Duodenal mucosa (tissue), 2 donors: ENCODE measurements around the gene SERPIND1.
"Not testable (repeated sequence)": the region's sequence is repeated elsewhere in the genome, so short reads cannot be mapped to it uniquely, and the experiment has no call there.

Experiments
- H3K27ac ChIP-seq: one replicate; pipeline ENCODE4 v1.7.0; 2013; ENCODE audit warnings: low read depth, low read length
- H3K27me3 ChIP-seq, 2 donors: one replicate each; pipeline ENCODE4 v1.7.0; 2013; ENCODE audit warnings: low read length in 2 of 2, control low read depth in 1 of 2; ENCODE audit not compliant: insufficient read depth in 2 of 2, control insufficient read depth in 1 of 2
- H3K36me3 ChIP-seq, 2 donors: one replicate each; pipeline ENCODE4 v1.7.0; 2013; ENCODE audit warnings: low read length in 2 of 2, control low read depth in 1 of 2; ENCODE audit not compliant: insufficient read depth in 2 of 2, control insufficient read depth in 1 of 2
- H3K4me1 ChIP-seq, 2 donors: one replicate each; pipeline ENCODE4 v1.7.0; 2013; ENCODE audit warnings: low read length in 2 of 2, control low read depth in 1 of 2; ENCODE audit not compliant: insufficient read depth in 2 of 2, control insufficient read depth in 1 of 2
- H3K4me3 ChIP-seq, 2 donors: one replicate each; pipeline ENCODE4 v1.7.0; 2013; ENCODE audit warnings: low read length in 2 of 2, low read depth in 1 of 2
- H3K9ac ChIP-seq, 2 donors: one replicate each; pipeline ENCODE4 v1.7.0; 2013; ENCODE audit warnings: low read length in 2 of 2, low read depth in 1 of 2
- H3K9me3 ChIP-seq, 2 donors: one replicate each; pipeline ENCODE4 v1.7.0; 2013; ENCODE audit warnings: low read length in 2 of 2, control low read depth in 1 of 2; ENCODE audit not compliant: control insufficient read depth in 1 of 2

Gene SERPIND1, protein sequence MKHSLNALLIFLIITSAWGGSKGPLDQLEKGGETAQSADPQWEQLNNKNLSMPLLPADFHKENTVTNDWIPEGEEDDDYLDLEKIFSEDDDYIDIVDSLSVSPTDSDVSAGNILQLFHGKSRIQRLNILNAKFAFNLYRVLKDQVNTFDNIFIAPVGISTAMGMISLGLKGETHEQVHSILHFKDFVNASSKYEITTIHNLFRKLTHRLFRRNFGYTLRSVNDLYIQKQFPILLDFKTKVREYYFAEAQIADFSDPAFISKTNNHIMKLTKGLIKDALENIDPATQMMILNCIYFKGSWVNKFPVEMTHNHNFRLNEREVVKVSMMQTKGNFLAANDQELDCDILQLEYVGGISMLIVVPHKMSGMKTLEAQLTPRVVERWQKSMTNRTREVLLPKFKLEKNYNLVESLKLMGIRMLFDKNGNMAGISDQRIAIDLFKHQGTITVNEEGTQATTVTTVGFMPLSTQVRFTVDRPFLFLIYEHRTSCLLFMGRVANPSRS

DNA sequence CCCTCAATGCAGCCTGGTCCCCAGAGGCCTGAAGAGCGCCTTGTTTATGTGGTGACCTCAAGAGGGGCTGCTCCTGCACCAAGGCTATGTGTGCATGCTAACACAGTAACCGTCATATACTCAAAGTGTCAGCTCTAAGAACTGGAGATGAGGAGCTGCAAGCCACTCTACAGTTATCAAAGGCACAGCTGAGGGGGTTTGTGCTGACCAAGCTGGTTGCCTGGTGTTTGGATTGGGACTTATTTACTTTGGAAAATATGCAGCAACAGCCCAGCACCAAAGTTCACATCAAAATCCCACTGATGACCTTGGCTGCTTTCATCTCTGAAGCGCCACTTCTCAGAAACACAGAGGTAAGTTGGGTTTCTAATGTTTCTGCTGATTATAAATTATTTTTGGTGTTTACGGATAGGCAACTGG is at the start of gene SERPIND1:
TSS of gene SERPIND1 (plus strand) at position 321 of the 420 bp plus-strand sequence. CDS start 5,200 bp downstream, outside the sequence.
- Histone ChIP-seq H3K4me1 (peaks cover 5 to 6% of the 10 kb centered on the region in 2 donors), H3K9ac (no peak within 1 kb of the TSS), H3K4me3 (no peak within 1 kb of the TSS), H3K9me3 (no peaks in the 10 kb centered on the region), H3K27ac (no peak within 1 kb of the TSS), H3K36me3 (peaks cover 0 to 8% of the 10 kb centered on the region in 2 donors), H3K27me3 (no peaks in the 10 kb centered on the region)

DNA sequence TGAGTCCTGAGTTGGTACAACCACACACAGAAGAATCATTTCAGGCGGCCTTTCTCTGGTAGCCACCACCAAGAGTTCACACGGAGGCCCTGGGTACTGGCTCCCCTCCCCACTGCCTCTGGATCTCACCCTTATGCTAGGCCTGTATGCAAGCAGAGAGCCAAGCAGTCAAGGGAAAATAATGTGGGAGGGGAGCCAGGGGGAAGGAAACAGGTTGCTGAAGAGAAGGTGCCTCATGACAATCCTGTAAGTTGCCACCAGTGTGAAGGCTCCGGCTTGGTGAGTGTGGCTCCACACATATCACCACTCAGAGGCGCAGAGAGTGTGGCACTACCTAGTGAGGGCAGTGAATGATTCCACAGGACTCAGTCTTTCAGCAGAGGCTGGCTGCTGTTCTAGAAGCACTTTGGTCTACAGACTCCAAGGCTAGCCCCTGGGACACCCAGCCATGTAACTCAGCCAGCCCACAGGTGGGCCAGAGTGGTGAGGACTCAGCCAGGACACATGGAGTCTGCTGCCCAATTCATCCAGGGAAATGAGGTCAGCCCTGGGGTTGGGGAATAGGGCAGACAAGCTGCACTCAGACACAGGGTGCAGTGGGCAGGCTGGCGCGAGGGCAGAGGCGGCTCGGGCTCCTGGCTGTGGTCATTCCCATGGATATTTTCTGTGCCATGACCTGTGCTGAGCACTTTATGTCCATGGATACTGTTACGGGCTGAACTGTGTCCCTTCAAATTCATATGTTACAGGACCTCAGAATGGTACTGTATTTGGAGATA is 49.0 kb upstream of the SERPIND1 start:
- no peaks in the 10 kb centered on the region for H3K27me3 ChIP-seq
- H3K4me1 ChIP-seq, result no peaks in the 10 kb centered on the region
- H3K9me3 ChIP-seq, result no peaks in the 10 kb centered on the region
- H3K4me3 ChIP-seq, result no peak overlapping the region
- no peak overlapping the region for H3K9ac ChIP-seq
- H3K27ac ChIP-seq, result no peak overlapping the region
- peaks cover 33 to 58% of the 10 kb centered on the region in 2 donors for H3K36me3 ChIP-seq

DNA sequence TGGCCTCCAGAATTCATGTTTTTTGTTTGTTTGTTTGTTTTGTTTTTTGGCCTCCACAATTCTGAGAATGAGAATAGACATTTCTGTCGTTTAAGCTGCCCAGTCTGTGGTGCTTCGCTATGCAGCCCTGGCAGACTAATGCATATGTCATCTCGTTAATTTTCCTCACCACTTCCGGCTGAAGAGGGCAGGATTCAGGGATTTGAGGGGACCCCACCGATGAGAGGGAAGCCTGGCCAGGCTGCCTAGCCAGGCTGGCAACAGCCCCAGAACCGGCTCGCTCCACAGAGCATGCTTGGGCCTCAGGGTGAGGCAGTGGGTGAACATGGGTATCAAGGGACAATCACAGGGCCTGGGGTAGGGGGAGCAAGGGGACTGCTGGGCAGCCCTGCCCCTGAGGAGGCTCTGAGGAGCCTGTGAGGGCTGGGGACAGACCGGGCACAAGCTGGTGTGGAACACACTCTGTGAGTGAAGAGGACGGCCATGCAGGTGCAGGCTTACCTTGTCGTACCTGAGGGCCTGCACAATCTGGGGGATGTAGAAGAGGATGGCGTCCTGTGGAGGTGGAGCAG is 47.8 kb upstream of the SERPIND1 start:
- H3K9me3 ChIP-seq, result no peaks in the 10 kb centered on the region
- no peaks in the 10 kb centered on the region for H3K4me1 ChIP-seq
- H3K36me3 ChIP-seq, result peaks cover 33 to 51% of the 10 kb centered on the region in 2 donors

DNA sequence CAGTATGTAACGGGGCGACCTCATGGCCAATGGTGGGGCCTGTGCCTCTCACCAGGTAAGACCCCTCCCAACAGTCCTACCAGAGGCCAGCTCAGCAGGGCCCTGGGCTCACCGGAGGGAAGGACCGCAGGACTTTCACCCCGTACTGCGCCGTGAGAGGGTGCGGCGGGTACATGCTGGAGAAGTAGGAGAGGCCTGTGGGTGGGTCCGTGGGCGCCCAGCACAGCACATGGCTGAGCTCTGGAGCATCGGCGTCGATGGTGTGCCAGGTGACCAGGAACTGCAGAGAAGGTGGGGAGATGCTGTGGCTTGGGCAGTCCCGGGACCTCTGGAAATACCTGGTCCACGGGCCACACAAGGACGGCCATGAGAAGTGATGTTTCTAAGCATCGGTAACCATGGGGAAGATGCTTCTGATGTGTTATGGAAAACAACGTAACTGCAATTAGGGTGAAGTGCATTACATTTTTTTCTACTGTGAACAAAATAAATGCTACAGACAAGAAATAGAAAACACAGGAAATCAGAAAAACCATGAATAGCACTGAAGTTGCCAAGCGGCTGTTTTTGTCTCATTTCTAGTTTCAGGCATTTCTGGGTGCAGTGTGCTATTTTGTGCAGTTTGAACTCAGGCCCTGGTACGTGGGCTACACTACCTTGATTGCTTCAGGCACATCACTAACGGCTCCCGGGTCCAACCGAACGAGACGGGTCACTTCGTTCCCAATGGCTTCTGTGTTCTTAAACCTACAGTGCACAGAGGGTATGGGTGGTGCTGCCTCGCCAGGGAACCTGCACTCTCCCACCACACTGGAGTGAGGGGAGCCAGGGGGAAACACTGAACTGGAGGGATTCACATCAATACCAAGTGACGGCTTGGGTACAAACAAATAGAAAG is 46.5 kb upstream of the SERPIND1 start:
- no peaks in the 10 kb centered on the region for H3K4me1 ChIP-seq
- no peak overlapping the region for H3K27ac ChIP-seq
- no peaks in the 10 kb centered on the region for H3K9me3 ChIP-seq
- no peak overlapping the region for H3K4me3 ChIP-seq
- H3K9ac ChIP-seq, result no peak overlapping the region
- no peaks in the 10 kb centered on the region for H3K27me3 ChIP-seq
- H3K36me3 ChIP-seq, result peaks cover 33 to 47% of the 10 kb centered on the region in 2 donors

More for the DNA sequence above, 47.8 kb upstream of the SERPIND1 start:
- Histone ChIP-seq H3K27me3 (no peaks in the 10 kb centered on the region), H3K4me3 (no peak overlapping the region), H3K9ac (no peak overlapping the region), H3K27ac (no peak overlapping the region)

DNA sequence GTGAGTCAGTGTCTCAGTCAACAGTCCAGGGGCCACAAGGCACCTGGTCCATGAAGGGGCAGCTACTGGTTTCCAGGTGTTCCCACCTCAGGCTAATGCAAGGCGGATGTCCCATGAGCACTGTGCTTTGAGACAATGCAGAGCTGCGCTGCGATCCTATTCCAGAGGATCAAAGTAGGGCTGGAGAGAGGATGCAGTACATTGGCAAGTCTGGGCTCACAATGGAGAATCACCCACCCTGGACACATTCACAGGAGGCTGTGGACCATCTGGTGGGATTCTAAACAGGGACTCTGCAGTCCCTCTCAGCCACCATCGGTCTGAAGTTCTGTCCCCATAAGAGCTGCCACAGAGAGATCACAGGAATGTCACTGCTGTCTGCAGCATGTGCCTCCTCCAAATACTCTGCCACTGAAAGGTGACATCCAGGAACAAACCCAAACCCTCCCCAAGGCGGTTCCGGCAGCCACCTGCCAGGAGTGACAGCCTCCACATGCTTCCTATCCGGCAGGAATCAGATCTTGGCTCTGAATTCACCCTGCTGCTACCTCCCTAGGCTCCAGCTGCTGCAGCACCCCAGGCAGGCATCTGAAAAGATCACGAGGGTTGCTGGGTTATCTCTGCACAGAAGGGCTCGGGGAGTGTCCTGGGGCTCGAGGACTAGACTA is 45.3 kb upstream of the SERPIND1 start:
- H3K9me3 ChIP-seq, result no peaks in the 10 kb centered on the region
- no peaks in the 10 kb centered on the region for H3K4me1 ChIP-seq
- no peak overlapping the region for H3K27ac ChIP-seq
- H3K4me3 ChIP-seq, result no peak overlapping the region
- H3K27me3 ChIP-seq, result no peaks in the 10 kb centered on the region
- H3K9ac ChIP-seq, result no peak overlapping the region
- H3K36me3 ChIP-seq, result peaks cover 33 to 47% of the 10 kb centered on the region in 2 donors

DNA sequence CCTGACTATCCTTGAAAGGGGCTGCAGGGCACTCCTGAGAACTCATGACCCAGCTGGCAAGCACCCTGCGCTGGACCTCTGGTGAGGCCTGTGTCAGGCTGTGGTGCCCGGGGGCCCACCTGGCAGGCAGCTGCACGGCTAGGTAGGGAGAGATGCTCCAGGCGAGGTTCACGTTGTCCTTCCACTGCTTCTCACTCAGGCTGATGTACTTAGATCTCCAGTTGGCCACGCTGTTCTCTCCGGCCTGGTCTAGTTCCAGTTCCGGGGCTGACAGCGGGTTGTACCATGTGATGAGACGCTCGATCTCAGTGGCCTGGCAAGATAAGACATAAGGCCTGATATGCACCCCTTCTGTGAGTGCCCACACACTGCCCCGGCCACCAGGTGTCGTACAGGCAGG is 44.7 kb upstream of the SERPIND1 start:
- Histone ChIP-seq H3K4me3 (no peak overlapping the region), H3K9ac (no peak overlapping the region), H3K9me3 (no peaks in the 10 kb centered on the region), H3K27me3 (no peaks in the 10 kb centered on the region), H3K36me3 (peaks cover 33 to 47% of the 10 kb centered on the region in 2 donors), H3K4me1 (no peaks in the 10 kb centered on the region), H3K27ac (no peak overlapping the region)

DNA sequence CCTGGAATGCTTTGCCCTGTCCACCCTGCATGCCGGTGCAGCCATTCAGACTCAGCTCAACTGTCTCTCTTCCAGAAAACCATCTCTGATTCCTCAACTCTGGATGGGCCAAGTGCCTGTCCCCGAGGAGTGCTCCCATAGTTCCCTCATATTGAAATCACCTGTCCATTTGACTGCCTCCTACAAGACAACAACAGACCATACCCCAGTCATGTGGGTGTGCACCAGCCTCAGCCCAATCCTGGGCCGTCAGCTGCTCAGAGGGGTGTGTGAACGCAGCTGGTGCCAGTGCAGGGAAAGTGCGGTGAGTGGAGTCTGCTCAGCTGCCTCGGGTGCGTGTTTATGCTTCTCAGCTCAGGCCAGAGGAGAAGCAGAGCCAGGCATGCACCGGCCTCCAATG is 41.5 kb upstream of the SERPIND1 start:
- H3K9ac ChIP-seq, H3K27me3 ChIP-seq, H3K9me3 ChIP-seq, H3K4me3 ChIP-seq, H3K27ac ChIP-seq, H3K4me1 ChIP-seq: not testable (repeated sequence)
- peaks cover 19 to 24% of the 10 kb centered on the region in 2 donors for H3K36me3 ChIP-seq

DNA sequence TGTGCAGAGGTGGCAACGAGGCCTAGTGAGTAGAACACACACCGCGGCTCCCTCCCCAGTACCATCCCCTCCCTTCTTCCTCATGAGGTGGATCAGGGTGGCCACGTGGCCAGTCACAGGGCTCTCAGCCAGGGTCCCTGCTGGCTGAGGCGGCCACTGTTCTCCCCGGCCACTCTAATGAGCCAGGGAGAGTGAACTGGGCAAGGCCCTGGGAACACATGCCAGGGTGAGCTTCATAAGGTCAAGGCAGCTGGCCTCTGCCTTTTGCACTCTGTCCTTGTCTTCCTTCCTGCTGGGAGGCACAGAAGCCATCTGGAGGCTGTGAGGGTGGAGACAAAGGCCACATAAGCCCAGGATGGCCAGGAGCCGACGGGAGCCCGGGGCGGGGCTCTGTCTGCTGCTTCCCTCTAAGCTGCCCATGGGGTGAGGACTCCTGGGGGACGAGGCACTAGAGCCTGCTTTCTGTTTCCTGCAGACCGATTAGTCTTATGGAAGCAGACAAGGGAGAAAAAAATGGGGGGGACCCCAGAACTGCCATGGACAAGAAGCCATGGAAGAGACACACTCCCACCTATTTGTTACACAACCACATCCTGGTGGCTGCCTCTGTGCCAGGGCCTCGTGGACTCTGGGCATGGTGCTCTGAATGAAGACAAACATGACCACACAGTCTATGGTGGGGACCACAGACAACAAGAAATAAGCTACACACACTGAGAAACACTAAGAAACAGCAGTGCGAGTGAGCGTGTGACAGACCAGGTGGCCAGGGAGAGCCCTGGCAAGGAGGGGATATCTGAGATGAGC is 38.4 kb upstream of the SERPIND1 start:
- H3K4me3 ChIP-seq, H3K27me3 ChIP-seq, H3K9ac ChIP-seq, H3K36me3 ChIP-seq, H3K4me1 ChIP-seq, H3K9me3 ChIP-seq, H3K27ac ChIP-seq: not testable (repeated sequence)
